Subcutaneous abdominal adipose tissue (tissue), 5 donors: ENCODE results near the gene MN1.

Experiments
- H3K27ac ChIP-seq: one replicate; pipeline ENCODE4 v1.7.0; 2013; ENCODE audit warnings: low read depth, mild to moderate bottlenecking, inconsistent platforms, low read length, moderate library complexity
- H3K27me3 ChIP-seq, 5 donors: one replicate each; pipeline ENCODE4 v1.7.0; 2013; ENCODE audit warnings: low read length in 5 of 5, inconsistent platforms in 1 of 5; ENCODE audit not compliant: control insufficient read depth in 5 of 5, insufficient read depth in 4 of 5
- H3K36me3 ChIP-seq, 5 donors: one replicate each; pipeline ENCODE4 v1.7.0; 2013; ENCODE audit warnings: low read length in 5 of 5; ENCODE audit not compliant: control insufficient read depth in 5 of 5, insufficient read depth in 5 of 5
- H3K4me1 ChIP-seq, 5 donors: one replicate each; pipeline ENCODE4 v1.7.0; 2013; ENCODE audit warnings: low read length in 5 of 5, mild to moderate bottlenecking in 3 of 5, moderate library complexity in 1 of 5; ENCODE audit not compliant: control insufficient read depth in 5 of 5, insufficient read depth in 5 of 5
- H3K4me3 ChIP-seq, 5 donors: one replicate each; pipeline ENCODE4 v1.7.0; 2013; ENCODE audit warnings: low read length in 5 of 5, low read depth in 1 of 5
- H3K9ac ChIP-seq, 5 donors: one replicate each; pipeline ENCODE4 v1.7.0; 2013; ENCODE audit warnings: low read length in 5 of 5, mild to moderate bottlenecking in 4 of 5, moderate library complexity in 3 of 5
- H3K9me3 ChIP-seq, 5 donors: one replicate each; pipeline ENCODE4 v1.7.0; 2013; ENCODE audit warnings: low read length in 5 of 5; ENCODE audit not compliant: control insufficient read depth in 5 of 5
- donor health status: healthy.
- donor health status: healthy.
- donor health status: healthy.
- donor health status: healthy.
- donor health status: healthy.

MN1 gene

DNA sequence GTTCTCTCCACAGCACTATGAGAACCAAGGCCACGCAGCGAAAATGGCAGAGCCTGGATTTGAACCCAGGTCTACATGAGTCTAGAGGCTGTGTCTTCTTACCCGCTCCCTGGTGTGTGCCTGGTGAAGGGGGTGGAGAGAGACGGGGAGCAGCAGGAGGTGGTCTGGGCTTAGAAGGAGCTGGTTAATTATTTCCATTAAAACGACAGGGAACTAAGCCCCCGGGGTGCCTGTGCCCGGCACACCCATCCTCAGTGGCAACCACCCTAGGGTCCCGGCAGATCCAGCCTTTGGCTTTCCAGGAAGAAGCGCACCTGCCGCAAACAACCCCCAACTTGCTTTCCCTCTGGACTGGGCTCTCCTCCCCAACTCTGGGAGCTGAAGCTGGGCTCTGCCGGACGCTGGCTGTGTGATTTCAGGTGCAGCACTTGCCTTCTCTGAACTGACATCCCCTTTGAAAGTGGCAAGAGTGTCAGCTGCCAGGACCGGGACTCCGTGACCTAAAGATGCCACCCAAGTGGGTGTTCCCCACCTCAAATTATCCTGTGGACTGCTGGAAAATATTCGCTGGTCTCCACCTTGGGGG is 35.8 kb downstream of the MN1 start:
- Histone ChIP-seq H3K9ac (no peak overlapping the region), H3K4me1 (peaks cover 0 to 5% (median 0%) of the 10 kb centered on the region in 5 donors), H3K4me3 (no peak overlapping the region), H3K27me3 (no peaks in the 10 kb centered on the region), H3K27ac (no peak overlapping the region), H3K36me3 (peaks cover 0 to 12% (median 5%) of the 10 kb centered on the region in 5 donors), H3K9me3 (no peaks in the 10 kb centered on the region)

DNA sequence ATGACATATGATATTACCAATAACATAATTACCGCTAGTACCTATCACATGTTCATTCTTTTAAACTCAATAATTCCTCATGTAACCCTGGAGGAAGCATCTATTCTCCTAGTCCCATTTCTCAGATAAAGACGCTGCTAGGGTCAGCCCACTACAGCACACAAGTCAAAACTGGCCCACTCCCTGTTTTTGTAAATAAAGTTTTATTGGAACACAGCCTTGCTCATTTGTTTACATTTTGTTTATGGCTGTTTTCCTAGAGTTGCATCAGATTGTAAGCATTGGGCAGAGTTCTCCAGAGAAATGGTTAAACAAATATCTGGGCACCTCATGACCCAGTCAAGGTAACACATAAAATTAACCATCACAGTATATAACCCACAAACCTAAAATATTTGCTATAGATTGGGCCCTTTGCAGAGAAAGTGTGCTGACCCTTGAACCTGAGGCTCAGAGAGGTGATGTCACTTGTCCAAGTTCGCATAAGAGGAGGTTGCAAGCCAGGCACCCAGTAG is 36.8 kb downstream of the MN1 start:
- Histone ChIP-seq H3K36me3 (peaks cover 0 to 12% (median 5%) of the 10 kb centered on the region in 5 donors), H3K9me3 (no peaks in the 10 kb centered on the region)

DNA sequence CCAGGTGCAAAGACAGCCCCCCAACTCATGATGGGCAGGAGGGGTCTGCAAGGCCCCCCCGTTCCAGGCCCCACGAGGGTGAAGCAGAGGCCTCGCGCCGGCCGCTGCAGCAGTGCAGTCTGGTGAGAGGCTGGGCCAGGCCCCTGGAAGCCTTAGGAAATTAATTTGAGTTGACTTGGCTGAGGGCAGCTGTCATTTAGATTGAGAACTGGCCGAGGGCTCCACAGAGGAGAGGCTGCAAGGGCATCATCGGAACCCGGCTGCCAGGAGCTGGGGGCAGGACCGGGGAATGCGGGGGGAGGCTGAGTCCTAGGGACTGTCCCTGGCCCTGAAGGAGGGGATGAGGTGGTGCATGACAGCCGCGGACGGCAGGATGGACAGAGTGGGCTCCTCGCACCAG is 39.9 kb downstream of the MN1 start:
- H3K36me3 ChIP-seq, result peaks cover 0 to 12% (median 5%) of the 10 kb centered on the region in 5 donors
- H3K4me3 ChIP-seq, result no peak overlapping the region
- no peaks in the 10 kb centered on the region for H3K27me3 ChIP-seq
- H3K4me1 ChIP-seq, result peaks cover 0 to 16% (median 12%) of the 10 kb centered on the region in 5 donors
- H3K9ac ChIP-seq, result no peak overlapping the region
- H3K9me3 ChIP-seq, result no peaks in the 10 kb centered on the region
- H3K27ac ChIP-seq, result no peak overlapping the region

More for the DNA sequence above, 36.8 kb downstream of the MN1 start:
- Histone ChIP-seq H3K9ac (no peak overlapping the region), H3K27me3 (no peaks in the 10 kb centered on the region), H3K4me1 (peaks cover 0 to 5% (median 0%) of the 10 kb centered on the region in 5 donors), H3K27ac (no peak overlapping the region), H3K4me3 (no peak overlapping the region)

DNA sequence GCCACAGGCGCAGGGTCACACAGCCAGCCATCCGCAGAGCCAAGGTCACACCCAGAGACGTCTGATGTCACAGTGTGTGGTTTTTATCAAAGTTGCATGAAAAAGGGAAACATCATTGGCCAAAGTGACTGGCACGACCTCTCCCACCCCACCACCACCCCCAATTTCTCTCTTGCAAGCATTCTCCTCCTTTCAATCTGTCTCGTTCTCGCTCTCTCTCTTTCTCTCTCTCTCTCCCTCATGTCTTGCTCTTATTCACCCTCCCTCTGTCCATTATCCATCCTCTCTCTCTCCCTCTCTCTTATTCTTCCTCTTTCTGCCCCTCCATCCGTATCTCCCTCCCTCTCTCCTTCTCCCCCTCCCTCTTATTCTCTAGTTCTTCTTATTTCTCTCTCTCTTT is 40.6 kb downstream of the MN1 start:
- Histone ChIP-seq H3K27me3 (no peaks in the 10 kb centered on the region), H3K9ac (no peak overlapping the region), H3K27ac (no peak overlapping the region), H3K36me3 (peaks cover 0 to 10% (median 2%) of the 10 kb centered on the region in 5 donors), H3K9me3 (no peaks in the 10 kb centered on the region), H3K4me1 (peaks cover 0 to 17% (median 12%) of the 10 kb centered on the region in 5 donors), H3K4me3 (no peak overlapping the region)

DNA sequence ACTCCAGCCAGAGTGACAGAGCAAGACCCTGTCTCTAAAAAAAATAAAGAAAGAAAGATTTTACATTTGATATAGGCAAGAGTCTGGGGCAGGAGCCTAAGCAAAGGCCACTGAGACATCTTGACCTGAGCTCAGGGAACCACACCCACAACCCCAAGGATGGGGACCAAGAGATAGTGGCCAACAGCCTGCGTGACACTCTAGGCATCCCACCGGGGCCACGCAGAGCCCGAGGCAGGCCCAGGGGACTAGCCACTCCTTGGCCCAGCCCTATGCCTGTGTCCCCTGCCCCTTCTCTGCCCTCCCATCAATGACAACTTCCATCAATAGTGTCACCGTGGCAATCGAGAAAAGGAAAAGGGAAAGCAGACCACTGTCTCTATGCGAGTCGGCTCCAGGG is 41.1 kb downstream of the MN1 start:
- H3K9me3 ChIP-seq, result no peaks in the 10 kb centered on the region
- no peak overlapping the region for H3K27ac ChIP-seq
- H3K4me1 ChIP-seq, result peaks cover 0 to 20% (median 12%) of the 10 kb centered on the region in 5 donors
- H3K9ac ChIP-seq, result no peak overlapping the region
- no peak overlapping the region for H3K4me3 ChIP-seq
- no peaks in the 10 kb centered on the region for H3K27me3 ChIP-seq
- peaks cover 0 to 8% (median 0%) of the 10 kb centered on the region in 5 donors for H3K36me3 ChIP-seq

DNA sequence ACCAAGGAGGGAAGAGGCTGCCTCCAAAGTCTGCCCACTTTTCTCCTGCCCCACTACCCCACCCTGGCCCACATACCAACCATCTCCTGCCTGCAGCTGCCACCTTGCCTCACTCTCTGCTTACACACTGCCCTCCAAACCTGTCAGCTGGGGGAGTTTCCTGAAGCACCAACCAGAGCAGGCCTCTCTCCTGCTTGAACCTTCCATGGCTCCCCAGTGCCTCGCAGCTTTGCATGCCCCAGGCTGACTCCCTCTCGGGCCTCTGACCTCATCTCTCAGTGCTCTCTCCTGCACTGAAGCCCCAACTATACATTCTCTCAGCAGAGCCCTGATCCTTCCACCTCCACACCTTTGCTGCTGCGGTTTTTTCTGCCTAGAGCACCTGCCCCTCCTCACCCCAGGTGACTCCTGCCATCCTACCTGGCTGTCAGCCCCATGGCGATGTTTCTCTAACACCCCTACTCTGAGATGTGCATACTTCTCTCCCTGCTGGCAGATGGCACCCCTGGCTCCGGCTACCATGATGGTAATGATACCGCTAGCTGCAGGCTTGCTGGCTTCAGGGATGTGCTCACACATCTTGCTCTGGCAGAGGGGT is 43.5 kb downstream of the MN1 start:
- Histone ChIP-seq H3K27me3 (no peaks in the 10 kb centered on the region), H3K4me1 (peaks cover 2 to 39% (median 29%) of the 10 kb centered on the region in 5 donors), H3K27ac (peak overlapping the region; percentile 76), H3K9me3 (no peaks in the 10 kb centered on the region), H3K9ac (peak overlapping the region in 1 of 5 donors; percentile 31), H3K36me3 (no peaks in the 10 kb centered on the region), H3K4me3 (no peak overlapping the region)

DNA sequence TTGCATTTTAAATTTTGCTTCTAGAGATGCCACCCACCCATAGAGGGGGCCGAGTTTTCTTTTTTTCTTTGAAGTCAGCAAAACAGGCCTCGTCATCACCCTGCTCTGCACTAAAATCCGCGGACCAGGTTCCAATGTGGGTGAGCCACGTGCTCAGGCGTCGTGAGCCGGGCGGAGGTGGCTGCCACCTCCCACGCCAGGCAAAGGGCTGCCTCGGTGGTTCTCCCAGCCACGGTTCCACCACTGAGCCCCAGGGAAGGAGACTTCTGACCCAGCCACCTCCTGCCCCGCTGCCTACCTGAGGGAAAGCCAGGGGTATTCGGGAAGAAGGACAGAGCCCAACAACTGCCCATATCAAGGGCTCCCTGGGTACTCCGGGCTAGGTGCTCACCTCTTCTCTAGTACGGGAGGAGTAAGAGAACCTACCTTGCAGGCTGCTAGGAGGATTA is 45.3 kb downstream of the MN1 start:
- Histone ChIP-seq H3K27ac (no peak overlapping the region), H3K9me3 (no peaks in the 10 kb centered on the region), H3K36me3 (no peaks in the 10 kb centered on the region), H3K4me3 (no peak overlapping the region), H3K9ac (no peak overlapping the region), H3K27me3 (no peaks in the 10 kb centered on the region), H3K4me1 (peaks cover 2 to 48% (median 37%) of the 10 kb centered on the region in 5 donors)

DNA sequence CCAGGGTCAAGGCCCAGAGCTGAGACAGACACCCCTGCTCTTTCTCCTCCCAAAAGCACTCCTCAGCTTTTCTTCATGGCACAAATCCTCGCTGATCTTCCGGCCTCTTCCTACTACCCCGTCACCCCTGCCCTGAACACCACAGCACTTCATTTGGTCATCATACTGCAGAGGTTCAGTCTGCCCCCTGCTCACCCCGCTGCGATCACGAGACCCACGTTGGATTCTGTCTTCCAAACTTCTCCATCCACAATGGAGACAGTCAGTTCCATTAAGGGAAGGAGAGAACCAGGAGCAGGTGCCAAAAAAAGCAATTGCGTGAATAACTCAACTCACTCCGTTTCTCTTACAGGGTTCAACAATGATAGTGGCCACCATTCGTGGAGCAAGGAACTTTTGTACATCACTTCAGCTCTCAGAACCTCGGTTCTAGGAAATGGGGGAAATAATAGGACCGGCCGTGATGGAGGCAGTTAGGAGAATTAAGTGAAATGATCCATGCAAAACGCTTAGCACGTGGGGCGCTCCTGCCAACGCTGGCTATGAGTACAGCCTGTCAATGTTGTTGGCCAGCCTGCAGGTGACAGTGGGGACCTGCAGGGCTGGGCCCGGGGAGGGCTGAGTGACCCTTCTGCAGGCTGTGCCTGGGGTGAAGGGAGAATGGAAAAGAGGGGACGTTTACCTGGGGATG is 45.9 kb downstream of the MN1 start:
- Histone ChIP-seq H3K9ac (no peak overlapping the region), H3K9me3 (no peaks in the 10 kb centered on the region), H3K27ac (no peak overlapping the region), H3K27me3 (no peaks in the 10 kb centered on the region), H3K36me3 (no peaks in the 10 kb centered on the region), H3K4me1 (peaks cover 2 to 54% (median 41%) of the 10 kb centered on the region in 5 donors), H3K4me3 (no peak overlapping the region)

DNA sequence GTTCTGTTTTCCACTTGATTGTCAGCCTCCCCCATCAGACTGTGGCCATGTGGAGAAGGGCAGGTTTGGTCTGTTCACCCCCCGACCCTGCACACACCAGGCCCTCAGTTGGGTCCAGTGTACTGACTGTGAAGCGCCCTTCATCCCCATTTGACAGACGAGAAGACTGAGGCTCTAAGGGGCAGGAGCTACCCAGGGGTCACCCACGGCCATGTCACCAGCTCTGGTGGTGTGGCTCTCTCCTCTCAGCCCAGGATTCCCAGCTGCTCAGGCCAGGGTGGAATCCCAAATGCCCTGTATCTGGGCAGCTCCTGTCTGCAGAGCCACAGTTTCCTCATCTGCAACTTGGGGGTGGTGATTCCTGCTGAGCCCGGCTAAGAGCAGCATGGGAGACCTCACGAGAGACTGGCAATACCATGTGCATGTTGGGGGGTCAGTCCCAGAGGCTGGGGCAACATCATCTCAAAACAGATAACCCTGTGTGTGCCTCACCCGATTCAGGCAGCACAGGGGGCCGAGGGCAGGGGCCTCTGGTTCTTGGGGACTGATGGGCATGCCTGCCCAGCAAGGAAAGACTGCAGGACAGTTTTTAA is 46.6 kb downstream of the MN1 start:
- Histone ChIP-seq H3K9ac (no peak overlapping the region), H3K9me3 (no peaks in the 10 kb centered on the region), H3K4me1 (peaks cover 2 to 61% (median 48%) of the 10 kb centered on the region in 5 donors), H3K4me3 (no peak overlapping the region), H3K36me3 (no peaks in the 10 kb centered on the region), H3K27ac (peak overlapping the region; percentile 50), H3K27me3 (no peaks in the 10 kb centered on the region)
